Neural progenitor cell (in vitro differentiated cells): ENCODE measurements around the gene THSD4. TPM values are rescaled to one million over a fixed set of nuclear protein-coding genes. Genes with fewer than 3 reads are reported as not detected.
"Not testable (repeated sequence)": the region's sequence is repeated elsewhere in the genome, so short reads cannot be mapped to it uniquely, and the experiment has no call there.

Experiments used
- DNase-seq: peaks from one replicate; pipeline ENCODE4 v3.0.0-alpha.2; 2016; ENCODE audit warnings: low spot score
- H2AFZ ChIP-seq: fragments of 200-600 bp; sonication (generic); replicated peaks from 2 replicates; pipeline ENCODE4 v1.6.1; 2016; ENCODE audit warnings: antibody characterized with exemption
- H3F3A ChIP-seq: fragments of 200-600 bp; sonication (generic); 2 replicates; pipeline ENCODE4 v1.6.1; 2016; ENCODE audit warnings: antibody characterized with exemption, low read depth
- H3K27ac ChIP-seq: fragments of 200-600 bp; sonication (generic); 2 replicates; pipeline ENCODE4 v1.5.1; 2016; ENCODE audit warnings: mild to moderate bottlenecking
- H3K27me3 ChIP-seq: fragments of 200-600 bp; sonication (generic); 2 replicates; pipeline ENCODE4 v1.6.1; 2016; ENCODE audit warnings: mild to moderate bottlenecking, moderate library complexity
- H3K36me3 ChIP-seq: fragments of 200-600 bp; sonication (generic); 2 replicates; pipeline ENCODE4 v1.5.1; 2016
- H3K4me1 ChIP-seq: fragments of 200-600 bp; sonication (generic); 2 replicates; pipeline ENCODE4 v1.6.1; 2016; ENCODE audit warnings: mixed run types
- H3K4me2 ChIP-seq: fragments of 200-600 bp; sonication (generic); 2 replicates; pipeline ENCODE4 v1.6.1; 2016
- H3K4me3 ChIP-seq: fragments of 200-600 bp; sonication (generic); 2 replicates; pipeline ENCODE4 v1.5.1; 2016
- H3K79me2 ChIP-seq: fragments of 200-600 bp; sonication (generic); 2 replicates; pipeline ENCODE4 v1.6.1; 2016; ENCODE audit warnings: low read depth
- H3K9ac ChIP-seq: fragments of 200-600 bp; sonication (generic); 2 replicates; pipeline ENCODE4 v1.6.1; 2016
- H3K9me3 ChIP-seq: fragments of 200-600 bp; sonication (generic); 2 replicates; pipeline ENCODE4 v1.5.1; 2016; ENCODE audit warnings: low read depth
- H4K20me1 ChIP-seq: fragments of 200-600 bp; sonication (generic); 2 replicates; pipeline ENCODE4 v1.6.1; 2016; ENCODE audit warnings: low read depth
- H3K27ac Mint-ChIP-seq: 3 replicates; pipeline ENCODE4 v1.8.0; 2021; ENCODE audit warnings: mixed read lengths
- H3K27me3 Mint-ChIP-seq: 2 replicates; pipeline ENCODE4 v1.8.0; 2022; ENCODE audit warnings: low read depth, mild to moderate bottlenecking, inconsistent platforms, moderate library complexity, mixed read lengths; ENCODE audit not compliant: insufficient read depth
- H3K36me3 Mint-ChIP-seq: 3 replicates; pipeline ENCODE4 v1.8.0; 2021; ENCODE audit warnings: mixed read lengths
- H3K4me1 Mint-ChIP-seq: 3 replicates; pipeline ENCODE4 v1.8.0; 2021; ENCODE audit warnings: mixed read lengths
- H3K4me3 Mint-ChIP-seq: 3 replicates; pipeline ENCODE4 v1.8.0; 2021; ENCODE audit warnings: mild to moderate bottlenecking, moderate library complexity, mixed read lengths
- H3K9me3 Mint-ChIP-seq: 3 replicates; pipeline ENCODE4 v1.8.0; 2020; ENCODE audit warnings: mixed read lengths
- CTCF ChIP-seq: fragments of 200-600 bp; sonication (generic); IDR thresholded peaks from 2 replicates; pipeline ENCODE4 v1.5.1; 2017; ENCODE audit warnings: antibody characterized with exemption, mild to moderate bottlenecking
- EZH2 ChIP-seq: fragments of 200-600 bp; sonication (generic); IDR thresholded peaks from 2 replicates; pipeline ENCODE4 v1.6.1; 2017; ENCODE audit warnings: antibody characterized with exemption, mild to moderate bottlenecking, moderate library complexity
- EZH2phosphoT487 ChIP-seq: fragments of 200-600 bp; sonication (generic); IDR thresholded peaks from 2 replicates; pipeline ENCODE4 v1.6.1; 2017; ENCODE audit warnings: antibody characterized with exemption
- total RNA-seq: library from RNA; depleted of rRNA; stranded (reverse); fragments of >200 nt; gene quantifications from 2 replicates; pipeline ENCODE4 v1.2.3, GENCODE V29; 2015; ENCODE audit warnings: low replicate concordance

THSD4 gene
- total RNA-seq, 1 donor from 2014 or later = 2.4 TPM

- Histone ChIP-seq H3K36me3 (no peaks in the 10 kb centered on the region), H3K79me2 (no peaks in the 10 kb centered on the region), H3F3A (no peaks in the 10 kb centered on the region), H3K4me1 (no peaks in the 10 kb centered on the region), H3K27me3 (no peaks in the 10 kb centered on the region), H2AFZ (no peak overlapping the region), H4K20me1 (no peaks in the 10 kb centered on the region), H3K4me3 (no peak overlapping the region), H3K4me2 (no peak overlapping the region), H3K9ac (no peak overlapping the region), H3K27ac (no peak overlapping the region), H3K9me3 (no peaks in the 10 kb centered on the region)
- no peaks in the 10 kb centered on the region for H3K36me3 Mint-ChIP-seq
- H3K9me3 Mint-ChIP-seq = peaks cover 2% of the 10 kb centered on the region
- no peak for TF ChIP-seq EZH2phosphoT487
- no peaks in the 10 kb centered on the region for H3K27me3 Mint-ChIP-seq
- no peaks in the 10 kb centered on the region for H3K4me1 Mint-ChIP-seq
- H3K27ac Mint-ChIP-seq = no peak overlapping the region
- DNase-seq = no peak
- no peak overlapping the region for H3K4me3 Mint-ChIP-seq
Measured at GRCh38 chr15:71435552-71435951, 320.3 kb downstream of the THSD4 start.

- no peak for DNase-seq
- Histone ChIP-seq H3K9me3 (no peaks in the 10 kb centered on the region), H3K9ac (no peak overlapping the region), H3K36me3 (no peaks in the 10 kb centered on the region), H4K20me1 (no peaks in the 10 kb centered on the region), H3K4me2 (no peak overlapping the region), H3K4me3 (no peak overlapping the region), H3F3A (no peaks in the 10 kb centered on the region), H3K27ac (no peak overlapping the region), H3K79me2 (no peaks in the 10 kb centered on the region), H3K4me1 (no peaks in the 10 kb centered on the region), H2AFZ (no peak overlapping the region), H3K27me3 (no peaks in the 10 kb centered on the region)
- H3K36me3 Mint-ChIP-seq = no peaks in the 10 kb centered on the region
- no peak overlapping the region for H3K4me3 Mint-ChIP-seq
- peaks cover 2% of the 10 kb centered on the region for H3K27me3 Mint-ChIP-seq
- no peak overlapping the region for H3K27ac Mint-ChIP-seq
- H3K9me3 Mint-ChIP-seq = peaks cover 2% of the 10 kb centered on the region
- no peaks in the 10 kb centered on the region for H3K4me1 Mint-ChIP-seq
- no peak for TF ChIP-seq EZH2phosphoT487
- TF ChIP-seq EZH2 = no peak
- no peak for TF ChIP-seq CTCF
Measured at GRCh38 chr15:71436854-71437253, 321.6 kb downstream of the THSD4 start.

GRCh38 chr15:71437404-71437803 is 322.1 kb downstream of the THSD4 start:
- no peaks in the 10 kb centered on the region for H3F3A ChIP-seq
- TF ChIP-seq EZH2phosphoT487 = no peak
- TF ChIP-seq EZH2 = no peak
- no peak for TF ChIP-seq CTCF
- no peaks in the 10 kb centered on the region for H3K36me3 Mint-ChIP-seq

GRCh38 chr15:71437919-71438318 is 322.6 kb downstream of the THSD4 start:
- H3K36me3 ChIP-seq = no peaks in the 10 kb centered on the region
- no peak overlapping the region for H3K9ac ChIP-seq
- no peak overlapping the region for H2AFZ ChIP-seq
- no peaks in the 10 kb centered on the region for H3F3A ChIP-seq
- H3K9me3 ChIP-seq = no peaks in the 10 kb centered on the region
- DNase-seq = no peak
- H3K27me3 ChIP-seq = no peaks in the 10 kb centered on the region
- no peak overlapping the region for H3K4me2 ChIP-seq
- TF ChIP-seq CTCF (no peak), EZH2phosphoT487 (no peak), EZH2 (no peak)
- H3K4me3 ChIP-seq = no peak overlapping the region
- H3K9me3 Mint-ChIP-seq = peaks cover 2% of the 10 kb centered on the region
- no peaks in the 10 kb centered on the region for H3K36me3 Mint-ChIP-seq
- no peak overlapping the region for H3K27ac Mint-ChIP-seq
- H3K79me2 ChIP-seq = no peaks in the 10 kb centered on the region
- no peaks in the 10 kb centered on the region for H4K20me1 ChIP-seq
- no peaks in the 10 kb centered on the region for H3K4me1 ChIP-seq
- no peaks in the 10 kb centered on the region for H3K4me1 Mint-ChIP-seq
- H3K4me3 Mint-ChIP-seq = no peak overlapping the region
- no peak overlapping the region for H3K27ac ChIP-seq
- H3K27me3 Mint-ChIP-seq = peaks cover 2% of the 10 kb centered on the region

More at GRCh38 chr15:71437404-71437803, 322.1 kb downstream of the THSD4 start:
- no peaks in the 10 kb centered on the region for H3K27me3 ChIP-seq
- no peak overlapping the region for H3K9ac ChIP-seq
- H3K4me1 Mint-ChIP-seq = no peaks in the 10 kb centered on the region
- H3K9me3 ChIP-seq = no peaks in the 10 kb centered on the region
- H3K27me3 Mint-ChIP-seq = peaks cover 2% of the 10 kb centered on the region
- no peak for DNase-seq
- H3K4me3 Mint-ChIP-seq = no peak overlapping the region
- H3K4me3 ChIP-seq = no peak overlapping the region
- no peak overlapping the region for H2AFZ ChIP-seq
- H4K20me1 ChIP-seq = no peaks in the 10 kb centered on the region
- no peak overlapping the region for H3K27ac ChIP-seq
- H3K4me1 ChIP-seq = no peaks in the 10 kb centered on the region
- H3K27ac Mint-ChIP-seq = no peak overlapping the region
- no peak overlapping the region for H3K4me2 ChIP-seq
- H3K36me3 ChIP-seq = no peaks in the 10 kb centered on the region
- peaks cover 2% of the 10 kb centered on the region for H3K9me3 Mint-ChIP-seq
- no peaks in the 10 kb centered on the region for H3K79me2 ChIP-seq

- H3K36me3 Mint-ChIP-seq, H3F3A ChIP-seq, H3K4me3 Mint-ChIP-seq, H3K4me2 ChIP-seq, H3K9ac ChIP-seq, H3K79me2 ChIP-seq, H3K9me3 Mint-ChIP-seq, DNase-seq, H3K4me3 ChIP-seq, H3K9me3 ChIP-seq, H3K4me1 Mint-ChIP-seq, H3K36me3 ChIP-seq, H3K27me3 ChIP-seq, H2AFZ ChIP-seq, H3K4me1 ChIP-seq, H4K20me1 ChIP-seq, H3K27me3 Mint-ChIP-seq, H3K27ac ChIP-seq, H3K27ac Mint-ChIP-seq: not testable (repeated sequence)
Measured at GRCh38 chr15:71439478-71439877, 324.2 kb downstream of the THSD4 start.
